GM18868 (cell line): ENCODE results near the gene TLR8.

Source experiments
- ATAC-seq: cut with Tn5 transposase; IDR thresholded peaks from one replicate; pipeline ENCODE4 v1.9.1; 2021; ENCODE audit warnings: mild to moderate bottlenecking, moderate library complexity; ENCODE audit not compliant: unreplicated experiment

TLR8 gene

GRCh38 chrX:12945494-12945893, 39.1 kb downstream of the TLR8 start:
- no peak for ATAC-seq

DNA sequence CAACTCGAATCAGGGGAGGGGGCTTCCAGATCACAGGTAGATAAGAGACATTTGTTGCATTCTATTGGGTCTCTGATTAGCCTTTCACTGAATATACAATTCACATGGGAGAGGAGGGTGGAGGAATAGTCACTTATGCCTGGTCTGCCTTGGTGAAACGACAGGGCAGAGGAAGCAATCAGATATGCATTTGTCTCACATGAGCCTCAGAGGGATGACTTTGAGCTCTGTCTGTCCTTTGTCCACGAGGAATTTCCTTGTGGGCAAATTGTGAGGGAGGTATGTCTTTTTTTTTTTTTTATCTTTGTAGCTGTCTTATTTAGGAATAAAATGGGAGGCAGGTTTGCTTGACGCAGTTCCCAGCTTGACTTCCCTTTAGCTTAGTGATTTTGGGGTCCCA, 40.0 kb downstream of the TLR8 start:
- ATAC-seq, result no peak

DNA sequence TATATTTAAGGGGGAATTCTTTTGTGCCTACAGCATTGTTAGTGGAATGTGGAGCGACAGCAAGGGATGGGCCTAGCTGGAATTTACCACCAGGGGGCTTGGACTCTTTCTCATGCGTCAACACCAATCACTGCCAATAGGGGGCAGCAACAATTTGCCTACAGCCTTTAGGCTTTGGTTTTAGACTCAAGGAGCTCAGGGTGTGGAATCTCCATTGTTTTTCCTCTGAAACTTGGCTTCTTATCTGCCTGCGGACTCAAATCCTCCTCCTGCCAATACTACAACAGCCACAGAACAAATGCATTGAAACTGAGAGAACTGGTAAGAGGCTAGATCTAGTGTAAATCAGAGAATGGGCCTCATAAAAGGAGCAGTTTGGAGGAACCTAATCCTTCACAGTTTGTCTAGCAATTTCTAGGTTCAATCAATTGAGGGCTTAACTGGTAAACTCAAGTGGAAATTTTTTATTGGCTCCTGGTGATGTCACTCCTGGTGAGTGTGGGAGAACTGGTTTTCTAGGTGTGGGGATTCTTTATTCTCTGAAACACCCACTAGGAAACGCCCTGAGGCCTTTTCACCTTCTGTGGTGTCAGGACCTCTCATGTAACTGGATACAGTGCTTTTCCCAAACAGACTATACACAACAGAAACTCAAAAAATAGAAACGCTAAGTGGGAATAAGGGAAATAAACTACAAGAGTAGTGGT, 40.6 kb downstream of the TLR8 start:
- ATAC-seq, result no peak

GRCh38 chrX:12947545-12948235, 41.3 kb downstream of the TLR8 start:
- ATAC-seq, result no peak

GRCh38 chrX:12948495-12948894, 42.1 kb downstream of the TLR8 start:
- ATAC-seq, result no peak

GRCh38 chrX:12949205-12949926, 42.9 kb downstream of the TLR8 start:
- ATAC-seq, result no peak

- ATAC-seq, result peak; percentile 61
These were observed 43.7 kb downstream of the TLR8 start for GRCh38 chrX:12949927-12950656.

- ATAC-seq, result peak; percentile 49
These were observed 44.6 kb downstream of the TLR8 start for GRCh38 chrX:12950851-12951594.

DNA sequence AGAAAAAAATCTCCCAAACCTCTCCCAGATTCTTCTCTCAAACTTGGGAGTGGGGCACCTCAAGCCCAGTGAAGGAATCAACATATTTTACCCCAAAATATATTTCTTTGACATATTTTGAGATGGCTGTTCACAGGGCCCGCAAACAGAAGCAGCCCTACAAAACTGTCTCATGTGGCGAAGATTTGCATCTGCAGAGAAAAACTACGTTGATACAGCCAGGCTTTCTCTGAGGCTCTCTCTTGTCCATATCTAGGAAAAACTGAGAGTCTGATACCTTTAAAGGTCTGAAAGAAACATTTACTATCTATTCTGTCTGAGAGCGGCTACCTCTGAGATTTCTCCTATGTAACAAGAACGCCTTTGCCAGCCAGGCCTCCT, 45.2 kb downstream of the TLR8 start:
- ATAC-seq, result no peak

DNA sequence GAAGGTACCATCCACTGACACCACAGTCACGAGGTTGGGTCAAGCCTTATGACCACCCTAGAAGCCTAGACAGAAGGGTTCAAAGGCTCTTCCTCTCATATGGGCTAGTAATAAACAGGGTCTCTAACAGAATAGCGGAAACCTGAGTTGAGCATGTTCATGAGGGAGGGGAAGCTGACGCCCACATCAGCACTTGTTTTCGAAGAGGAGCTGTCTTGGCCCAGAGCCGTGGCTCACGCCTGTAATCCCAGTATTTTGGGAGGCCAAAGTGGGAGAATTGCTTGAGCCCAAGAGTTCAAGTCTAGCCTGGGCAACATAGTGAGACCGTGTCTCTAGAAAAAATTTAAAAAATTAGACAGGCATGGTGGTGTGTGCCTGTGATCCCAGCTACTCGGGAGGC, 47.0 kb downstream of the TLR8 start:
- ATAC-seq, result no peak

DNA sequence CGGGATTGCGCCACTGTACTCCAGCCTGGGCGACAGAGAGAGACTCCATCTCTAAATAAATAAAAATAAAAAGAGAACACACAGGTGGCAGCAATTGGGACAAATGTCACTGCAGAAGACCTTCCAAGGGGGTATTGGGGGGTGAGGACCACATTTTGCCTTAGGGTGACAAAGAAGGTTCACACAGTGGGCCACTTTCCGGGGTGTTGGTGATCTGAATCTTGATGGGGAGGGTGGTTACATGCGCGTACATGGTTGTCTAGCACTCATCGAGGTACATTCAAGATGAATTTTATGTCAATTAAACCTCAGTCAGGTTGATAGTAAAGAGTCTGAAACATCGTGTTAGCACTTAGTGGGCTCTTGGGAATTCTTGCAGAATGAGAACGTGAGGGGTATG, 48.0 kb downstream of the TLR8 start:
- ATAC-seq, result no peak

DNA sequence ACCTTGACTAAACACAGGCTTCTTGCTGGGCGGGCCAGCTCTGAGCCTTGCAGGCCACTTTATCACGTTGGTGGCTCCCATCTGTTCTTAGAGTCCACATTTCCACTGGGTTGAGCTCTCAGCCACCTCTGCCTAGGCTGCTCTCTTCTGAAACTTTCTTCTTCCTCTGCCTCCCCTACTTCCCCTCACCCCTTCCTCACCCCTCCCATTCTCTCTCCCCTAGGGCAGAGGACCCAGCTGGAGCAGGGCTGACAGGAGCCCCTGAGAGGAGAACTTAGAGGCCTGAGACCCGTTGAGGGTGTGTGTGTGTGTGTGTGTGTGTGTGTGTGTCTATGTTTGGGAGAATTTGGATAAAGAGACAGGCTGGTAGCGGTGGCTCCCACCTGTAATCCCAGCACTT, 48.6 kb downstream of the TLR8 start:
- ATAC-seq, result no peak

DNA sequence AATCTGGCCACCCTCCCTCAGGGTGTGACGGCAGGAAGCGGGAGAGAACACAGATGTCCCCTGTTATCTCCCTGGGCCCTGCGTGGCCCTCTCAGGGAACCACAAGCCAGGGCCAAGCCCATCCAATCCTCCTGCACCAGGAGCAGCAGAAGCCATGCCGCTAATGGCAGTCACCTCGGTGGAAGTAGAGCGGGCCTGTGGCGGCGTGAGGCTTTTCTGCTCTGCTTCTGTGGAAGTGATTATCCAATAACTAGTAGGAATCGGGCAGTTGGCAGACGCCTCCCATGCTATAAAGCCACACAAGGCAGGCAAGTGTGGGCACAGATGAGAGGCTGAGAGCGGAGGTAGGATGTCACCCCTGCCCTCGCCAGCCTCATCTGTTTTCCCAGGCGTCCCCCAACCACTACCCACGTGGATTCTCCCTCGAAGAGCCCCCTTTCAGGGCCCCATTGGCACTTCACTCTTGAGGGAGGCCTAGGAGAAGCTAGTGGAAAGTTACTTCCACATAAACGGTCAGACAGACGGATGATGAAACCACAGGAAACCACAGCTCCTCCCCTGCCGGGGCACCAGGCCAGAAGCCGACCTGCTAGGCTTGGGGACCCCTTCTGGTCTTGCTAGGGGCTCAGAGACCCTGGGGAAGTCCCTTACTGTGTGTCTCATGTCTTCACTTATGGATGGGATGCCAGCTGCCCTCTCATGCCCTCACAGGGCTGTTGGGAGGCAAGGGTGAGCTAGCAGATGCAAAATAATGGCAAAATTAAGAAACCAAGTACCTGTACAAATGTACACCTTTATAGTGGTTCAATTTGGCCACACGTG, 49.7 kb downstream of the TLR8 start:
- ATAC-seq, result peak; percentile 42

DNA sequence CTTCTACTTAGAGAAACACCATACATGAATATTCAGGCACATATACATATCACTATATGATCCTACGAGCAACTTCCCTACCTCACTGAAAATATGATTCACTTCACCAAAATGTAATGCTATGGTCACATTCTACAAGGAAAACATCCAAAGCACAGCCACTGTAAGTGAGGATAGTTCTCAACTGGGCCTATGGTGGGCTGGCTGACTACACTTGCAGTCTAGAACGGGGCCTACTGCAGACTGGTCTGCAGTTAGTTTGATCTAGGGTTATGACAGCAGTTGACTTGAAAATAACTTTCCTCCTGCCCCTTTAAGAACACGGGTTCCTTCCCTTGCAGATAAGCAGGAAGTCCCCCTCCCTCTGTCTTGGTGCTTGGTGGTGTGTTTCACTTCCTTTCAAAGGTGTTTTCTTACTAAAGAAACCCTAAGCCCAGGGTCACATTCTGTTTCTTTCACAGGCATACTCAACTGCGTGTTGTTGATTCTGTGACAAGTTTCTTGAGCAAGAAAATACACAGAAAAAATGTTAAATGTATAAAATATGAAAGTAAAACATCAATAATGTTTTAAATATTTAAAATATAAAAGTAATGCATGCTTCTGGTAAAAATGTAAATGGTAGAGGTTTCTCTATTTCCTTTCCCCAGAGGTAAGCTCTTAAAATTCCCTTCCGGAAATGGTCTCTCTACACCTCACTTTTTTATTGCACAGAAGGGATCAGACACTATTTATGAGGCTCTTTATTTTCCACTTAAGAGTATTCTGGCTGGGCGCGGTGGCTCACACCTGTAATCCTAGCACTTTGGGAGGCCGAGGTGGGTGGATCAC, 50.5 kb downstream of the TLR8 start:
- peak; percentile 74 for ATAC-seq

GRCh38 chrX:12958059-12958458, 51.6 kb downstream of the TLR8 start:
- no peak for ATAC-seq

- ATAC-seq, result no peak
These were observed 52.0 kb downstream of the TLR8 start for GRCh38 chrX:12958461-12958860.

- ATAC-seq, result no peak
These were observed 54.8 kb downstream of the TLR8 start for GRCh38 chrX:12961196-12961718.

DNA sequence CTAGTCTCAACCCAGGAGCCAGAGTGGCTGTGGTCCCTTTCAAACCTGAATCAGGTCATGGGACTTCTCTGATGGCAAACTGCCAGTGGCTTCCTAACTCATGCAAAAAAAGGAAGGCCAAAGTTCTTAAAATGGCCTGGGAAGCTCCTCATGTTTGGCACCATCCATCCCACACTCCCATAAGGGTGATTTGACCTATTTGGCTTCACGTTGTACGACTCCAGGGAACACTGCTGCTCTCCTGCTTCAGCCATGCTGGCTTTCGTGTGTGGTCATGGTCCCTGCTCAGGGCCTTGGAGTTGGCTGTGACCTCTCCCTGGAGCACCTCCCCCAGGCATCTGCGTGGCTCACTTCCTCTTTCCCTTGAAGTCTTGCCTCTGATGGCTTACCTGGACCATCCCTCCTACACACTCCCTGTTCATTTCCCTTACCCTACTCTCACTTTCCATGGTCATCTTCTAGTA, 55.7 kb downstream of the TLR8 start:
- no peak for ATAC-seq
